K562 (cell line): Measurements from ENCODE around the gene PPP2R3C. TPM values are rescaled to one million over a fixed set of nuclear protein-coding genes. Genes with fewer than 3 reads are reported as not detected.

Source experiments
- BCOR ChIP-seq: fragments of 450-650 bp; IDR thresholded peaks from 2 replicates; pipeline ENCODE4 v1.6.1; 2016
- EWSR1 ChIP-seq: fragments of 450-650 bp; IDR thresholded peaks from 2 replicates; pipeline ENCODE4 v1.6.1; 2018; ENCODE audit warnings: borderline replicate concordance, mild to moderate bottlenecking, low read depth, moderate library complexity; ENCODE audit not compliant: partially characterized antibody
- FOXM1 ChIP-seq, 2 experiments: fragments of 450-650 bp in 1 of 2; sonication (generic) in 1 of 2; formaldehyde crosslinking in 1 of 2; IDR thresholded peaks; 2 replicates each; pipeline versions ENCODE4 v1.6.1 to v1.9.0; 2017 to 2022; ENCODE audit warnings: low read depth in 2 of 2, mild to moderate bottlenecking in 2 of 2, missing genetic modification reagents in 1 of 2, moderate library complexity in 1 of 2
- GTF2F1 ChIP-seq: IDR thresholded peaks from 2 replicates; pipeline ENCODE4 v1.6.1; 2011; ENCODE audit warnings: low read depth, low read length, improper control_type of control experiment
- HDAC1 ChIP-seq, 2 experiments: fragments of 450-650 bp; IDR thresholded peaks; 2 replicates each; pipeline ENCODE4 v1.6.1; 2016 to 2017; ENCODE audit warnings: inconsistent platforms in 1 of 2, mild to moderate bottlenecking in 1 of 2, moderate library complexity in 1 of 2
- L3MBTL2 ChIP-seq: fragments of 450-650 bp; IDR thresholded peaks from 2 replicates; pipeline ENCODE4 v1.6.1; 2016; ENCODE audit warnings: mild to moderate bottlenecking, moderate library complexity
- MAFG ChIP-seq: fragments of 450-650 bp; conservative IDR thresholded peaks from 2 replicates; pipeline ENCODE4 v1.6.1; 2016; ENCODE audit warnings: missing genetic modification characterization, missing compliant biosample characterization
- POLR2AphosphoS2 ChIP-seq: IDR thresholded peaks from 2 replicates; pipeline ENCODE4 v1.6.1; 2012; ENCODE audit warnings: low read length, improper control_type of control experiment
- PTRF ChIP-seq: fragments of 450-650 bp; IDR thresholded peaks from 2 replicates; pipeline ENCODE4 v1.6.1; 2016; ENCODE audit warnings: mild to moderate bottlenecking, missing genetic modification characterization, missing compliant biosample characterization
- REST ChIP-seq, 2 experiments: fragments of 450-650 bp; formaldehyde crosslinking in 1 of 2; IDR thresholded peaks; 2 replicates each; pipeline versions ENCODE4 v1.4.0 to v1.6.1; 2014 to 2020; ENCODE audit warnings: mild to moderate bottlenecking in 2 of 2, borderline replicate concordance in 1 of 2, low read depth in 1 of 2
- TFE3 ChIP-seq: fragments of 450-650 bp; formaldehyde crosslinking; IDR thresholded peaks from 2 replicates; pipeline ENCODE4 v1.4.0; 2020; ENCODE audit warnings: mild to moderate bottlenecking, mixed read lengths
- XRCC4 ChIP-seq: IDR thresholded peaks from one replicate; pipeline ENCODE4 v1.6.1; 2011; ENCODE audit not compliant: insufficient read depth, insufficient read length; ENCODE audit errors: extremely low read depth
- ZNF3 ChIP-seq: fragments of 250-450 bp; sonication (Bioruptor Pico); IDR thresholded peaks from 2 replicates; pipeline ENCODE4 v1.5.0; 2021; ENCODE audit warnings: mild to moderate bottlenecking, moderate library complexity
- ZNF41 ChIP-seq: fragments of 250-450 bp; sonication (Bioruptor Pico); conservative IDR thresholded peaks from 2 replicates; pipeline ENCODE4 v1.4.0; 2020; ENCODE audit warnings: mild to moderate bottlenecking
- ZNF707 ChIP-seq: fragments of 250-450 bp; sonication (Bioruptor Pico); conservative IDR thresholded peaks from 2 replicates; pipeline ENCODE4 v1.8.0; 2022; ENCODE audit warnings: inconsistent platforms, mild to moderate bottlenecking, moderate library complexity
- polyA plus RNA-seq, 8 experiments: library from polyadenylated mRNA; depleted of rRNA in 4 of 8; stranded (reverse) in 5 of 8; unstranded in 3 of 8; fragments of >200 nt; fragmentation: Nextera tagmentation in 2 of 8; fragmentation: Illumina TruSeq in 1 of 8; extraction: Ambion mirVana in 2 of 8; extraction: Trizol in 1 of 8; gene quantifications; 2 replicates each; pipeline versions ENCODE4 v1.2.1 to v1.2.3, GENCODE V29; 2011 to 2014; ENCODE audit warnings: inconsistent platforms in 1 of 8, missing spikeins in 1 of 8
- total RNA-seq, 7 experiments: library from RNA; depleted of rRNA in 6 of 7; stranded (reverse); fragments of >200 nt in 6 of 7; fragmentation: Illumina TruSeq in 2 of 7; extraction: Trizol in 2 of 7; gene quantifications; 2 replicates each; pipeline versions ENCODE4 v1.2.1 to v1.2.3, GENCODE V29; 2011 to 2021; ENCODE audit warnings: low replicate concordance in 1 of 7
- TF ChIP-seq, protein P1 (sequence below): sonication (generic); formaldehyde crosslinking; IDR thresholded peaks from 2 replicates; pipeline ENCODE4 v1.8.0; 2022; ENCODE audit warnings: missing genetic modification reagents, mild to moderate bottlenecking, borderline replicate concordance

PPP2R3C gene
- total and polyA plus RNA-seq, 9 of the 15 experiments (the other 6 are each of a cell fraction or from before 2014, with no cell fraction given) = 14.7 to 43.3 (median 22.7) TPM

DNA sequence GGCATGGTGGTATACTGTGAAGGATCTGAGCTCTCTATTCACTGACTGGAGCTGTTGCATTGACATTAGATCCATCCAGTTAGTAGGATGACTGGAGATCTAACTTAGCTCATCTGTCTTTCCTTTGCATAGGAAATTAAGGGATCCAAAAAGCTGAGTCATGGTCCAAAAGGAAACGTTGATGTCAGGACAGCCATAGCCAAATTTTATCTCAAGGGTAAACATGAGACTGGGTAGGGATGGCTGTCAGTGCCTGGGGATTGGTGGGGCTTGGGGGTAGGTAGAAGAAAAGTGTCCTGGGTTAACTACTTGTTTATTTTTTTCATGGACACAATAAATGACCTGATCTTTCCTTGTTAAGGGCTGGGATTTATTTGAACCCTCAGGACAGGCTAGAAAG lies 71.1 kb downstream of the PPP2R3C start (continued):
- TF ChIP-seq L3MBTL2 = no peak
- peak; percentile 41 for TF ChIP-seq FOXM1 (IDR thresholded peaks at IDR 0.05; ENCODE audit: low read depth)
- TF ChIP-seq FOXM1 (CRISPR knock-in tag; IDR thresholded peaks at IDR 0.05; ENCODE audit: low read depth) = no peak
- no peak for TF ChIP-seq PTRF (tag)
- TF ChIP-seq POLR2AphosphoS2 = no peak
- TF ChIP-seq ZNF707 = no peak
- no peak for TF ChIP-seq EWSR1
- TF ChIP-seq MAFG (tag) = peak; percentile 99
- no peak for TF ChIP-seq REST (IDR thresholded peaks at IDR 0.05; ENCODE audit: borderline replicate concordance)
- no peak for TF ChIP-seq REST (CRISPR knock-in tag; IDR thresholded peaks at IDR 0.05; ENCODE audit: low read depth)
- TF ChIP-seq, protein P1, sequence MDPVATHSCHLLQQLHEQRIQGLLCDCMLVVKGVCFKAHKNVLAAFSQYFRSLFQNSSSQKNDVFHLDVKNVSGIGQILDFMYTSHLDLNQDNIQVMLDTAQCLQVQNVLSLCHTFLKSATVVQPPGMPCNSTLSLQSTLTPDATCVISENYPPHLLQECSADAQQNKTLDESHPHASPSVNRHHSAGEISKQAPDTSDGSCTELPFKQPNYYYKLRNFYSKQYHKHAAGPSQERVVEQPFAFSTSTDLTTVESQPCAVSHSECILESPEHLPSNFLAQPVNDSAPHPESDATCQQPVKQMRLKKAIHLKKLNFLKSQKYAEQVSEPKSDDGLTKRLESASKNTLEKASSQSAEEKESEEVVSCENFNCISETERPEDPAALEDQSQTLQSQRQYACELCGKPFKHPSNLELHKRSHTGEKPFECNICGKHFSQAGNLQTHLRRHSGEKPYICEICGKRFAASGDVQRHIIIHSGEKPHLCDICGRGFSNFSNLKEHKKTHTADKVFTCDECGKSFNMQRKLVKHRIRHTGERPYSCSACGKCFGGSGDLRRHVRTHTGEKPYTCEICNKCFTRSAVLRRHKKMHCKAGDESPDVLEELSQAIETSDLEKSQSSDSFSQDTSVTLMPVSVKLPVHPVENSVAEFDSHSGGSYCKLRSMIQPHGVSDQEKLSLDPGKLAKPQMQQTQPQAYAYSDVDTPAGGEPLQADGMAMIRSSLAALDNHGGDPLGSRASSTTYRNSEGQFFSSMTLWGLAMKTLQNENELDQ = no peak
- TF ChIP-seq GTF2F1 = no peak
- 0 out of 4 replicates have a peak, but pooled peaks of 1 of the 2 experiments have one; percentile 33 for TF ChIP-seq HDAC1 (IDR thresholded peaks at IDR 0.05)
- TF ChIP-seq TFE3 (CRISPR knock-in tag) = no peak
- TF ChIP-seq ZNF41 (CRISPR knock-in tag) = no peak
- TF ChIP-seq BCOR = no peak
- no peak for TF ChIP-seq XRCC4
- no peak for TF ChIP-seq ZNF3 (CRISPR knock-in tag)
